GM10847 (cell line): Measurements from ENCODE around the gene FUZ.

ENCODE experiments used
- POLR2A ChIP-seq: IDR thresholded peaks from 2 replicates; pipeline ENCODE4 v1.6.1; 2011; ENCODE audit not compliant: insufficient read length; ENCODE audit errors: extremely low read depth

Gene FUZ

GRCh38 chr19:49807058-49807903 is 5.8 kb downstream of the FUZ start:
- TF ChIP-seq POLR2A = no peak

GRCh38 chr19:49806620-49806959 is 6.5 kb downstream of the FUZ start:
- TF ChIP-seq POLR2A = no peak

- TF ChIP-seq POLR2A = no peak
These were observed 7.1 kb downstream of the FUZ start for GRCh38 chr19:49805822-49806619.

- no peak for TF ChIP-seq POLR2A
These were observed 9.6 kb downstream of the FUZ start for GRCh38 chr19:49803529-49803856.

GRCh38 chr19:49802836-49803528 is 10.1 kb downstream of the FUZ start:
- no peak for TF ChIP-seq POLR2A

- TF ChIP-seq POLR2A = no peak
These were observed 11.0 kb downstream of the FUZ start for GRCh38 chr19:49801966-49802661.

GRCh38 chr19:49801401-49801888 is 11.6 kb downstream of the FUZ start:
- no peak for TF ChIP-seq POLR2A

- no peak for TF ChIP-seq POLR2A
These were observed 12.3 kb downstream of the FUZ start for GRCh38 chr19:49800771-49801170.

GRCh38 chr19:49799798-49800376 is 13.2 kb downstream of the FUZ start:
- no peak for TF ChIP-seq POLR2A

- TF ChIP-seq POLR2A = no peak
These were observed 13.8 kb downstream of the FUZ start for GRCh38 chr19:49799271-49799797.

- no peak for TF ChIP-seq POLR2A
These were observed 14.5 kb downstream of the FUZ start for GRCh38 chr19:49798574-49798973.

GRCh38 chr19:49795615-49796014 is 17.5 kb downstream of the FUZ start:
- TF ChIP-seq POLR2A = no peak

GRCh38 chr19:49793561-49793840 is 19.6 kb downstream of the FUZ start:
- TF ChIP-seq POLR2A = no peak

GRCh38 chr19:49792829-49793560 is 20.1 kb downstream of the FUZ start:
- TF ChIP-seq POLR2A = no peak

- TF ChIP-seq POLR2A = no peak
These were observed 21.2 kb downstream of the FUZ start for GRCh38 chr19:49791776-49792445.
